ENCODE data around the gene RPGR.

The RPGR gene

GRCh38 chrX:38232079-38232686 lies 95.1 kb downstream of the RPGR start:
- no peak for ATAC-seq
- TF ChIP-seq BACH2 (CRISPR knock-in tag; IDR thresholded peaks at IDR 0.05; ENCODE audit: borderline replicate concordance) (no peak), GLIS3 (CRISPR knock-in tag; IDR thresholded peaks at IDR 0.05) (no peak), PATZ1 (CRISPR knock-in tag; IDR thresholded peaks at IDR 0.05; ENCODE audit: borderline replicate concordance) (no peak), CREB5 (CRISPR knock-in tag; IDR thresholded peaks at IDR 0.05; ENCODE audit: low read depth) (no peak), TSHZ2 (CRISPR knock-in tag; IDR thresholded peaks at IDR 0.05) (no peak), ESRRG (CRISPR knock-in tag; IDR thresholded peaks at IDR 0.05) (no peak)

- ATAC-seq = no peak
- TF ChIP-seq CSRNP3 (CRISPR knock-in tag; IDR thresholded peaks at IDR 0.05) = no peak
- TF ChIP-seq SNAI2 (CRISPR knock-in tag; IDR thresholded peaks at IDR 0.05) = no peak
- TF ChIP-seq ESRRG (CRISPR knock-in tag; IDR thresholded peaks at IDR 0.05) = no peak
- no peak for TF ChIP-seq CREB5 (CRISPR knock-in tag; IDR thresholded peaks at IDR 0.05; ENCODE audit: low read depth)
- TF ChIP-seq POU6F1 (CRISPR knock-in tag; IDR thresholded peaks at IDR 0.05; ENCODE audit: borderline replicate concordance, low read depth) = no peak
- no peak for TF ChIP-seq RARB (CRISPR knock-in tag; IDR thresholded peaks at IDR 0.05)
- TF ChIP-seq ARNTL (CRISPR knock-in tag; IDR thresholded peaks at IDR 0.05; ENCODE audit: borderline replicate concordance, low read depth) = no peak
- TF ChIP-seq BACH2 (CRISPR knock-in tag; IDR thresholded peaks at IDR 0.05; ENCODE audit: borderline replicate concordance) = no peak
- no peak for TF ChIP-seq ZNF8 (CRISPR knock-in tag; IDR thresholded peaks at IDR 0.05)
- TF ChIP-seq PATZ1 (CRISPR knock-in tag; IDR thresholded peaks at IDR 0.05; ENCODE audit: borderline replicate concordance) = no peak
- TF ChIP-seq ZNF70 (CRISPR knock-in tag; IDR thresholded peaks at IDR 0.05) = no peak
- no peak for TF ChIP-seq TCF4 (CRISPR knock-in tag; IDR thresholded peaks at IDR 0.05; ENCODE audit: borderline replicate concordance)
These were observed 102.2 kb downstream of the RPGR start for GRCh38 chrX:38225093-38225492.

- ATAC-seq = no peak
- TF ChIP-seq ARNTL (CRISPR knock-in tag; IDR thresholded peaks at IDR 0.05; ENCODE audit: borderline replicate concordance, low read depth) (no peak), GLIS3 (CRISPR knock-in tag; IDR thresholded peaks at IDR 0.05) (no peak), PPARA (CRISPR knock-in tag; IDR thresholded peaks at IDR 0.05; ENCODE audit: borderline replicate concordance) (no peak), ZNF70 (CRISPR knock-in tag; IDR thresholded peaks at IDR 0.05) (no peak), ESRRG (CRISPR knock-in tag; IDR thresholded peaks at IDR 0.05) (no peak), ZFP3 (CRISPR knock-in tag; IDR thresholded peaks at IDR 0.05) (no peak), CSRNP3 (CRISPR knock-in tag; IDR thresholded peaks at IDR 0.05) (no peak), ISL1 (CRISPR knock-in tag; IDR thresholded peaks at IDR 0.05) (no peak), TOX (CRISPR knock-in tag; IDR thresholded peaks at IDR 0.05; ENCODE audit: borderline replicate concordance) (no peak), PATZ1 (CRISPR knock-in tag; IDR thresholded peaks at IDR 0.05; ENCODE audit: borderline replicate concordance) (no peak), ZC3H10 (CRISPR knock-in tag; IDR thresholded peaks at IDR 0.05) (no peak), ZFP30 (CRISPR knock-in tag; IDR thresholded peaks at IDR 0.05) (no peak), CSDC2 (CRISPR knock-in tag; IDR thresholded peaks at IDR 0.05) (no peak)
These were observed 103.1 kb downstream of the RPGR start for GRCh38 chrX:38224160-38224559.
